ENCODE results near the gene RBM38.

The RBM38 gene

DNA sequence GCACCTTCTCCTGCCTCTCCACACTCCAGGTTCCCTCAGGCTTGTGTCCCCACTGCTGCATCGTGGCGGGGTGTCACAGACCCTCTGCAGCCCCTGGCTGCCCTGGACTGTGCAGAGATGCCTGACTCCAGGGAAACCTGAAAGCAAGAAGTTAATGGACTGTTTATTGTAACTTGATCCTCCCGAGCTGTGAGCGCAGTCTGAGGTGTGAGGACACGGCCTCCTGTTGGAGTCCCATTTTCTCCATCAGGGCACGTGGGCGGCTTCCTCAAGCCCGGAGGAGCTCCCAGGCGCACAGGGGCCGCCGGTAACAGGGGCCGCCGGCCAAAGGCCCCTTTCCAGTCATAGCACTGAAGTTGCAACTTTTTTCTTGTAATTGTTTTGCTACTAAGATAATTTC lies 16.9 kb downstream of the RBM38 start:
- Histone ChIP-seq H3K36me3 (ENCODE audit: insufficient read depth, low read length) (peaks cover 35% of the 10 kb centered on the region), H3K4me3 (ENCODE audit: low read length) (no peak overlapping the region), H3K27me3 (ENCODE audit: insufficient read depth, low read length) (no peaks in the 10 kb centered on the region), H2AFZ (ENCODE audit: low read depth, low read length) (no peak overlapping the region), H3K4me1 (ENCODE audit: insufficient read depth, low read length) (peaks cover 13% of the 10 kb centered on the region), H3K9me3 (ENCODE audit: low read length) (no peaks in the 10 kb centered on the region)

DNA sequence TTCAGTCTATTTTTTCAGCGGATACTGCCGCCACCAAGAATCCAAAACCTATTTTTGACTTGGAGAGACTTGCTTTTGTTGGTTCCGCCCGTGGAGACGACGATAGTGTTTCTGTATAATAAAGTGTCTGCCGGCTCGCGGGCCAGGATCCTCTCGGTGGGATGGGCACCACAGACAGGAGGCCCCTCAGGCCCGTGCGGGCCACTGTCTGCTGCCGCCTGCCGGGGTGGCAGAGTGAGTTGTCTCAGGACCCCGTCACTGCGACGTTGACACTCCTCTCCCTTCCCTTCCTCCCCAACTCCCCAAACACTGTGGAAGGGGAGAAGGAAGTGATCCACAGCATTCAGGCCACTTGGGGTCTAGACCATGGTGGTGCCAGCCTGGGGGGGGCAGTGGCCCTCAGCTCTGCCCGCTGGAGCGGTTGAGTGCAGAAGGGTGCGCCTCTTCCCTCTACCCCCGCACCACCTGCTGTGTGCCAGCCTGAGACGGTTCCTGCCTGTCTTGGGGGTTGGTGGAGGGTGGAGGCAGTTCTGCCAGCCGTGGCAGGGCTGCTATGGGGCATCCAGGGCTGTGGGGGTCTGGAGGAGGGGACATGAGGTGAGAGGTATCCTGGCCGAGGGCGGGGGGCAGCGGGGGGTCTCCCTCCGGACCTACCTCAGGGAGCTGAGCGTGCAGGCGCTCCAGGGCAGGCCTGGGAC lies 17.5 kb downstream of the RBM38 start:
- peaks cover 35% of the 10 kb centered on the region for H3K36me3 ChIP-seq (ENCODE audit: insufficient read depth, low read length)
- H2AFZ ChIP-seq (ENCODE audit: low read depth, low read length) = no peak overlapping the region
- peaks cover 13% of the 10 kb centered on the region for H3K4me1 ChIP-seq (ENCODE audit: insufficient read depth, low read length)
- H3K4me3 ChIP-seq (ENCODE audit: low read length) = no peak overlapping the region
- H3K27me3 ChIP-seq (ENCODE audit: insufficient read depth, low read length) = no peaks in the 10 kb centered on the region
- no peaks in the 10 kb centered on the region for H3K9me3 ChIP-seq (ENCODE audit: low read length)

DNA sequence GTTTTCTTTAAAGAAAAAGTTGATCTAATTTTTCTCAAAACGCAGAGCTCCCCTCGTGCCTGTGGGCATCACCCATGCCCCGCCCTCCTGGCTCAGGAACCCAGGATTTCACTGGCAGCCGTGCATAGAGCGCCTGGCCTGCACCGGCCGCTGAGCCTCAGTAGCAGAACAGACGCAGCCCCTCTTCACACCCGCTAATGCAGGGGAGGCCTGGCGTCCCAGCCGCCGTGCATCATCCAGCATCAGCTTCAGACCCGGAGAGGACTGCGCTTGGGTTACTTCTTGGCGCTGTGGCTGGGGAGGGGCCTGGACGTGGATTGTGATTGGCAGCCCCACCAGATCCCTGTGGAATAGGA lies 18.1 kb downstream of the RBM38 start:
- Histone ChIP-seq H3K4me1 (ENCODE audit: insufficient read depth, low read length) (peaks cover 13% of the 10 kb centered on the region), H3K9me3 (ENCODE audit: low read length) (no peaks in the 10 kb centered on the region), H3K36me3 (ENCODE audit: insufficient read depth, low read length) (peaks cover 35% of the 10 kb centered on the region), H3K4me3 (ENCODE audit: low read length) (no peak overlapping the region), H3K27me3 (ENCODE audit: insufficient read depth, low read length) (no peaks in the 10 kb centered on the region), H2AFZ (ENCODE audit: low read depth, low read length) (no peak overlapping the region)

DNA sequence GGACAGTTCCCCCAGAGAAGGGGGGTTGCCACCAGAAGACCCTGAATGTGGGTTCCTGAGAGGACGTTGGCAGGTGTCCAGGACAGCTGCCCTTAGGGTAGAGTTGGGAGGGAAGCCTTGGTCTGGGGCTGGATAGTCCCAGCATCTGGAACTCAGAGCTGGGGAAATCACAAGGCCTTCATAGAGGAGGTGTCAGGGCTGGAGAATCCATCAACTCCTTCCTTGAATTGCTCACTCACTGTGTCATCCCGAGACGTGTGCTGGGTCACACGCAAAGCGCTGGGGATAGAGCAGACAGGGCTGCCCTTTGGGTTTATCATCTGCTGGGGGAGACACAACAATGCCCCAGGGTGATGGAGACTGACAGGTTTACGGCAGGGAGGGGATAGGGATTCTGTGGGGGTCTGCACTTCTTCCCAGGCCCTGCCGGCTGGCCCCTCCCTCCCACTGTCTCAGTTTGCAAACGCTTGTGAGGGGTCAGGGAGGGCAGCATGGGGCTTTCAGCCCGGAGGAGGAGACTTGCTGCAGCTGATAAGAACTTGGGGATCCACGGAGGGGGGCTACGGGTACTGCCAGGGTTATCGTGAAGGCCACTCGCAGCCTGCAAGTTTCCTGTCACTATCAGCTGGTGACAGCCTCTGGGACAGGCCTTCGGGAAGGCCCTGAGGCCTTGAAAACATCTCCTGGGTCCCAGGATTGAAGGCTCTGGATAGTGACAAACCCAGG lies 18.6 kb downstream of the RBM38 start:
- H3K36me3 ChIP-seq (ENCODE audit: insufficient read depth, low read length) = peaks cover 34% of the 10 kb centered on the region
- no peak overlapping the region for H3K4me3 ChIP-seq (ENCODE audit: low read length)

DNA sequence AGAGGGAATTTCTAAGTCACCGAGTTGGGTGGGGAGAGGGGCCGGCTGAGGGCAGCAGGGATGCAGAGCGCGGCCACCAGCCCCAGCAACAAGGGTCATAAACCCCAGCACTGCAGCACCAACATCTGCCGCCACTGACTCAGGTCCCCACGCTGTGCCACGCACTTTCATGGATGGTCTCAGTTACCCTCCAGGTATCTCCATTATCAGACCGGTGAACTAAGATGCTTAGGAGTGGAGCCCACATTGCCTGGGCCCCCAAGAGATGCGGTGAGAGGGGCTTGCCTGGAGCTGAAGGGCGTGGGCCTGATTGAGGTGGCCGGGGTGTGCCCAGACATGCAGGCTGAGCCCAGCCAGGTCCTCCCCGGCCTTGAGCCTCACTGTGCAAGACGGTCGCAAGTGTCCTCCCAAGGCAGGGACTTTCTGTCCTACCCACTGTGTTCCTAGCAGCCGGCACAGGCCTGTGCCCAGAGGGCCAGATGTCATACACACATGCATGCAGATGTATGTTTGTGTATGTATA lies 19.3 kb downstream of the RBM38 start:
- no peaks in the 10 kb centered on the region for H3K27me3 ChIP-seq (ENCODE audit: insufficient read depth, low read length)
- peaks cover 13% of the 10 kb centered on the region for H3K4me1 ChIP-seq (ENCODE audit: insufficient read depth, low read length)
- no peak overlapping the region for H2AFZ ChIP-seq (ENCODE audit: low read depth, low read length)
- H3K4me3 ChIP-seq (ENCODE audit: low read length) = no peak overlapping the region
- H3K36me3 ChIP-seq (ENCODE audit: insufficient read depth, low read length) = peaks cover 31% of the 10 kb centered on the region
- no peaks in the 10 kb centered on the region for H3K9me3 ChIP-seq (ENCODE audit: low read length)

More for the DNA sequence above, 18.6 kb downstream of the RBM38 start:
- Histone ChIP-seq H3K4me1 (ENCODE audit: insufficient read depth, low read length) (peaks cover 13% of the 10 kb centered on the region), H2AFZ (ENCODE audit: low read depth, low read length) (no peak overlapping the region), H3K27me3 (ENCODE audit: insufficient read depth, low read length) (no peaks in the 10 kb centered on the region), H3K9me3 (ENCODE audit: low read length) (no peaks in the 10 kb centered on the region)

DNA sequence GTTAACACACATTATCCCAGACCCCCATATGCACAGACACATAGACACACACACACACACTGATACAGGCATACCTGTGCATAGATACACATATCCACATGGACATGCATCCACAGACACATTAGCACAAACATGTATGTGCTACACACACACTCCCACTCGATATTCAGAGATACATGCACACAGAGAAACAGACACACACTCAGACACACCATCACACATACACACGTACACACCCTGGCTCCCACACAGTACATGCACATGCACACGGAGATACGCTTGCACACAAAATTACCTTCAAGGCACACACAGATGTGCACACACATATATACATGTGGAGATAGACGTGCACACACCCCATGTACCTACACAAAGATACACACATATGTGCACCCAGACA lies 19.7 kb downstream of the RBM38 start:
- no peak overlapping the region for H2AFZ ChIP-seq (ENCODE audit: low read depth, low read length)
- H3K4me1 ChIP-seq (ENCODE audit: insufficient read depth, low read length) = peaks cover 13% of the 10 kb centered on the region
- H3K9me3 ChIP-seq (ENCODE audit: low read length) = no peaks in the 10 kb centered on the region
- peaks cover 29% of the 10 kb centered on the region for H3K36me3 ChIP-seq (ENCODE audit: insufficient read depth, low read length)
- no peak overlapping the region for H3K4me3 ChIP-seq (ENCODE audit: low read length)
- H3K27me3 ChIP-seq (ENCODE audit: insufficient read depth, low read length) = no peaks in the 10 kb centered on the region

DNA sequence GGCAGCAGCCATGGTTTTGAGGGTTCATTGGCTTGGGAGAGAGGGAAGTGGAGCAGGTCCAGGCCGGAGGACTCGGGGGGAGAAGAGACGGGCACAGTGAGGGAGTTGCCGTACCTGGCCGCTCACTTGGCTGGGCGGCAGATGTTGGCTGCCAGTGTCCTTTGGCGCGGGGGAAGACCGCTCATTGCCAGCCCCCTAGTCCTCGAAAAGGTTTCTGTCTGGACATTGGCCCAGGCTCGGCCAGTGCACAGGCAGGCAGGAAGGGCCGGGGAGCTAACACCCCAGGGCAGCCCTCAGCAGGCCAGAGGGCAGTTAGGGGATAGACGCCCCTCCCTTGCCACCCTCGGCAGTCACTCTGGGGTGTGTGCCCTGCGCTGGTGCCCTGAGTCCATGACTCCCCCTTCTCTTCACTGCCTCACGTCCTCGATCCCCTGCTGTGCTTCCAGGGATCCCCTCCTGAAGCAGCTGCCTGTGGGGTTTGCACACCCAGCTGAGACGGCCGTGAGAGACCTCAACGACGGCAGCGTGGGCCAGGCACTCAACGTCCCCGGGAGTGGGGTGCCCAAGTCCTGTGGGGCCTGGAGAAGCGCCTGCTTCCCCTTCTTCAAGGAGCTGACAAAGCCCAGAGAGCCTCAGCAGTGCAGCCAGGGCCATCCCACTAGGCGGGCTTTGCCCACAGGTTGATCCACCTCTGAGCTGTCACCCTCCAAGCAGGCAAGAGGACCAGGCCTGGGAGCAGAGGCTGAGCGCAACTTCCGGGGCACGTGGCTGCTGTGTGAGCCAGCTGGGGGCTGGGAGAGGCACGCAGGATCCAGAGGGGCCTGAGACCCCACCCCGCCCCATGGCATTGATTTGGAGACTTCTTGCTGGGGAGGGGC lies 20.4 kb downstream of the RBM38 start:
- H3K9me3 ChIP-seq (ENCODE audit: low read length) = no peaks in the 10 kb centered on the region
- peaks cover 23% of the 10 kb centered on the region for H3K36me3 ChIP-seq (ENCODE audit: insufficient read depth, low read length)
- peaks cover 13% of the 10 kb centered on the region for H3K4me1 ChIP-seq (ENCODE audit: insufficient read depth, low read length)
- H3K27me3 ChIP-seq (ENCODE audit: insufficient read depth, low read length) = no peaks in the 10 kb centered on the region
- H3K4me3 ChIP-seq (ENCODE audit: low read length) = no peak overlapping the region
- H2AFZ ChIP-seq (ENCODE audit: low read depth, low read length) = no peak overlapping the region

DNA sequence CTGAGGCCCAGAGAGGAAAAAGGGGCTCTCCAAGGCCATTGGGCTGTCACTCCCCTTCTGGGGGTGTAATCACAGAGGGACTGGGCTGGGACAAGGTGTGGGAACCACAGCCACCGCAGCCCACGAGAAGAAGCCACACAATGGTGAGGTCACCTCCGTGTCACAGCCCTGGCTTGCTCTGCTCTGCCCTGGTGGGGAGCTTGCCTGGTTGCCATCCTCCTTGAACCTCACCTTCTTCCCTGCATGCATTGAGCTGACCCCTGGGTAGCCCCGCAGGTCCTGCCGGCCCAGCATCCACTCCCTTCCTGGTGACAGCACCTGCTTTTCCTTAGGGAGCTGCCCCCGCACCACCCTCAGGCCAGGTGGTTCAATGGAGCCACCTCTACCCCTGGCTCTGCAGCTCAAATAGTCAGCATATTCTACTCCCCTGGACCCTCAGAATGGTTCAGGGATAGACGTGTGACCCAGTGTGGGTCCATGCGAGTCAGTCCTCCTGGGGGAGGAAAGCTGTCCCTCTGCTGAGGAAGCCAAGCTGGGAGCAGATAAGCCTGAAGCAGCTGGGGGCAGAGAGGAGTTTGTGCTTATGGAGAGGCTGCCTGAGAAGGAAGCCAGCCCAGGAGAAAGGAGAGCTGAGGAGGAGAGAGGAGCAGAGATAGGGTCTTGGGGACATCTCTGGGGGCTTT lies 21.3 kb downstream of the RBM38 start:
- Histone ChIP-seq H3K9me3 (ENCODE audit: low read length) (no peaks in the 10 kb centered on the region), H3K4me1 (ENCODE audit: insufficient read depth, low read length) (peaks cover 13% of the 10 kb centered on the region), H3K36me3 (ENCODE audit: insufficient read depth, low read length) (peaks cover 16% of the 10 kb centered on the region)

DNA sequence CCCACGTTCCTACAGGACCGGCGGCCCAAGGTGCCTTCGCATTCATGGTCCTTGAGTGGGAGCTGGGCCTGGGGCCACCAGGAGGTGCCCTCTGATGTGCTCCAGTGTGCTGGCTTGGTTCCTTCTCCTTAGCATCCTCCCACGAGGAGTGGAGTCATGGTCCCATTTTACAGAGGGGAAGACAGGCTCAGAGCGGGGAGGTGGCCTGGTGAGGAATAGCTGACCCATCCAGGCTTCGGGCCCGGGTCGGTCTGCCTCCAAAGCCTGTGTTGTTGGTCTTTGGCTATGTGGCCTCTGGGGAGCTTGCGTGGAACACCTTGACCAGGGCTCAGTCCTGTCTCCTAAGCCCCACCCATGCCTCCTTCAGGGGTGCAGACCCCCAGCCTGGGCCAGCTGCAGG lies 22.8 kb downstream of the RBM38 start:
- Histone ChIP-seq H3K4me3 (ENCODE audit: low read length) (no peak overlapping the region), H2AFZ (ENCODE audit: low read depth, low read length) (no peak overlapping the region), H3K36me3 (ENCODE audit: insufficient read depth, low read length) (peaks cover 2% of the 10 kb centered on the region), H3K4me1 (ENCODE audit: insufficient read depth, low read length) (peaks cover 13% of the 10 kb centered on the region), H3K27me3 (ENCODE audit: insufficient read depth, low read length) (no peaks in the 10 kb centered on the region), H3K9me3 (ENCODE audit: low read length) (no peaks in the 10 kb centered on the region)

More for the DNA sequence above, 21.3 kb downstream of the RBM38 start:
- H3K4me3 ChIP-seq (ENCODE audit: low read length) = no peak overlapping the region
- no peaks in the 10 kb centered on the region for H3K27me3 ChIP-seq (ENCODE audit: insufficient read depth, low read length)
- no peak overlapping the region for H2AFZ ChIP-seq (ENCODE audit: low read depth, low read length)

DNA sequence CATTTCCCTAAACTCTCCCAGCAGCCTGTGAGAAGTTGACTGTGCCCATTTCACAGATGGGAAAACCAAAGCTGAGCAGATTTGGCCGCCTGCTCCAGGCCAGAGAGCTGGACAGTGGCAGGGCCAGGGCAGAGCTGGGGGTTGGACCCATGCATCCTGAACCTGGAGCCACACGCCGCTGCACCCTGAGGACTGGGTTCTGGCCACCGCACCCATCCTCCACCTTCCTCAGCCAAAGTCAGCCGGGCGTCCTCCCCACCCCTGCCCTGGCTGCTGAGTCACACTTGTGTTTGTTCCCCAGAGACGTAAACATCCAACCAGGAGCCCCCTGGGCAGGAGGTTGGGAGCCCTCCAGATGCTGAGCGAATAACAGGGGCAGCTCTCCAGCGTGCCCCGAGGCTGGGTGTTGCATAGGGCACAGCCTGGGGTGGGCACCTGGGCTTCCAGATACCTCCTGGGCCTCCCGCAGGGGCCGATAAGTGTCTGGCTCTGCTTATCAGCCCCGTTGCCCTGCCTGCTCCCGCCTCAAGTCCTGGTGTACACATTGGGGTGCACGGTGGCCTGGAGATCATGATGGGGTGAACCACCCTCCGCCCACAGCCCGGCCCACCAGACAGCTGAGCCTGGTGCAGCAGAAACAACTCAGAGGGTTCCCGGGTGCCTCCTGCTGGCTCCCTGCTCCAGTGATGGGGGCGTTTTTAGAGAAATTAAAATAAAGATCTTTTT lies 23.8 kb downstream of the RBM38 start:
- Histone ChIP-seq H3K9me3 (ENCODE audit: low read length) (no peaks in the 10 kb centered on the region), H2AFZ (ENCODE audit: low read depth, low read length) (no peak overlapping the region), H3K36me3 (ENCODE audit: insufficient read depth, low read length) (no peaks in the 10 kb centered on the region), H3K4me1 (ENCODE audit: insufficient read depth, low read length) (peaks cover 4% of the 10 kb centered on the region), H3K27me3 (ENCODE audit: insufficient read depth, low read length) (no peaks in the 10 kb centered on the region), H3K4me3 (ENCODE audit: low read length) (no peak overlapping the region)

DNA sequence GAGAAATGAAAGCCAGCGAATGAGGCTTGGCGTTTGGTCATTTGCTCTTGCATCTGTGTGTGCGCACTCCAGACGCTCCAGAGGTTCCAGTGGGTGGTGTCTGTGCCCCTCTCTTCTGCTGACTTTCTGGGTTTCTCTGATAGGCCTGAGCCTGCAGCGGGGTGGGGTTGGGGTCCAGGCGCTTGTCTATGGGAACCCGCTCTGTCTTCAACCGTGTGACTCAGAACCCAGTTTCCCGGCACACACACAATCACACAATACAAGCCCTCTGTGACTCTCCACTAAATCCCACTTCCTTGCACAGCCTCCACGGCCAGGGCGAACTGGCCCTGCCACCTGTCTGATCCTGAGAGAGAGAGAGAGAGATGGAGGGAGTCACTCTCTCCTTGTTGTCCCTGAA lies 24.6 kb downstream of the RBM38 start:
- Histone ChIP-seq H3K27me3 (ENCODE audit: insufficient read depth, low read length) (no peaks in the 10 kb centered on the region), H2AFZ (ENCODE audit: low read depth, low read length) (no peak overlapping the region), H3K4me3 (ENCODE audit: low read length) (no peak overlapping the region), H3K36me3 (ENCODE audit: insufficient read depth, low read length) (no peaks in the 10 kb centered on the region), H3K4me1 (ENCODE audit: insufficient read depth, low read length) (no peaks in the 10 kb centered on the region), H3K9me3 (ENCODE audit: low read length) (no peaks in the 10 kb centered on the region)

DNA sequence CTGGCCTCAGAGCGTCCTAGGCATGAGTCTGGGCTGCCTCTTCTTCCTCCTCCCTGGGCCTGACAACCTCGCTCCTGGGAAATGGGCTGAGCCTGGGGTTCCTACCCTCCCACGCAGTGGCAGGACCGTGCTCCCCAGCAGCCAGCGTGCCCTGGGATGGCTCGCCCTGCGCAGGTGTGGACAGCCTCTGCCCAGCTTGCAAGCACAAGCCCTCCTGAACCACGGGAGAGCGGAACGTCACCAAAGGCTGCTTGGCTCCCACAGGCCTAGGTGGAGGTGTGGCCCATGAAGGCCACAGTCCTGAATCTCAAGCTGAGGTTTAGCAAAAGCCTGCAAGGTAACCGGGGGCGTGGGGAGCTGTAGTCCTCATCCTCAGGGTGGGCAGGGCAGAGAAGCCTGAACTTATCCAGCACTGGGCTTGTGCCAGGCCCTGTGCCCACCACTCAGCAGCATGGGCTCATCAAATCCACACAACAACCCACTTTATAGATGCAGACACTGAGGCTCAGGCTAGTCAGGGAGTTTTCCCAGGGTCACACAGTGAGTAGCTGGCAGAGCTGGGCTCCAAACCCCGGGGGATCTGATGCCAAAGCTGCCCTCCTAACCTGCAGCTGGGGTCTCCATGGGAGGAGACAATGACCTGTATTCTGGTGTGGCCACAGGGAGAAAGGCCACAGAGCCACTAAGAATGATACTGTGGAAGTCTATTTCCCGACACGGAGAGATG lies 25.3 kb downstream of the RBM38 start:
- no peaks in the 10 kb centered on the region for H3K27me3 ChIP-seq (ENCODE audit: insufficient read depth, low read length)
- H3K36me3 ChIP-seq (ENCODE audit: insufficient read depth, low read length) = no peaks in the 10 kb centered on the region
- H3K4me1 ChIP-seq (ENCODE audit: insufficient read depth, low read length) = no peaks in the 10 kb centered on the region
- H3K4me3 ChIP-seq (ENCODE audit: low read length) = no peak overlapping the region
- H3K9me3 ChIP-seq (ENCODE audit: low read length) = no peaks in the 10 kb centered on the region
- H2AFZ ChIP-seq (ENCODE audit: low read depth, low read length) = no peak overlapping the region
